IPS-20b (cell line): ENCODE results near the gene TMEM273.

Source experiments
- H3K27ac ChIP-seq: one replicate; pipeline ENCODE4 v1.5.1; 2013; ENCODE audit warnings: low read length
- H3K27me3 ChIP-seq: 2 replicates; pipeline ENCODE4 v1.6.1; 2013; ENCODE audit warnings: mild to moderate bottlenecking, low read length, inconsistent platforms; ENCODE audit not compliant: insufficient read depth
- H3K36me3 ChIP-seq: 2 replicates; pipeline ENCODE4 v1.6.1; 2013; ENCODE audit warnings: low read depth, mild to moderate bottlenecking, inconsistent platforms, low read length, moderate library complexity; ENCODE audit not compliant: insufficient read depth
- H3K4me1 ChIP-seq: 2 replicates; pipeline ENCODE4 v1.6.1; 2013; ENCODE audit warnings: mild to moderate bottlenecking, control low read depth, inconsistent platforms, low read length, moderate library complexity; ENCODE audit not compliant: insufficient read depth
- H3K4me3 ChIP-seq: 2 replicates; pipeline ENCODE4 v1.5.1; 2013; ENCODE audit warnings: mild to moderate bottlenecking, low read length, inconsistent platforms
- H3K9ac ChIP-seq: 2 replicates; pipeline ENCODE4 v1.6.1; 2013; ENCODE audit warnings: low read depth, mild to moderate bottlenecking, inconsistent platforms, low read length, moderate library complexity
- H3K9me3 ChIP-seq: 2 replicates; pipeline ENCODE4 v1.6.1; 2013; ENCODE audit warnings: mild to moderate bottlenecking, low read depth, low read length, inconsistent platforms; ENCODE audit not compliant: insufficient read depth

TMEM273 gene

GRCh38 chr10:49187950-49188761 lies at the start of gene TMEM273:
Gene TMEM273 (minus strand): TSS chr10:49188391. CDS start chr10:49188336, 55 bp downstream.
- Histone ChIP-seq H3K4me3 (no peak within 1 kb of the TSS), H3K36me3 (no peaks in the 10 kb centered on the region), H3K27me3 (no peaks in the 10 kb centered on the region), H3K4me1 (no peaks in the 10 kb centered on the region), H3K9me3 (no peaks in the 10 kb centered on the region), H3K27ac (no peak within 1 kb of the TSS), H3K9ac (no peak within 1 kb of the TSS)

GRCh38 chr10:49237985-49238384 lies 49.8 kb upstream of the TMEM273 start:
- peaks cover 38% of the 10 kb centered on the region for H3K27me3 ChIP-seq
- H3K9me3 ChIP-seq = no peaks in the 10 kb centered on the region
- no peak overlapping the region for H3K9ac ChIP-seq
- no peak overlapping the region for H3K4me3 ChIP-seq
- H3K36me3 ChIP-seq = no peaks in the 10 kb centered on the region
- no peak overlapping the region for H3K27ac ChIP-seq
- no peaks in the 10 kb centered on the region for H3K4me1 ChIP-seq

- Histone ChIP-seq H3K27ac (no peak overlapping the region), H3K27me3 (peaks cover 12% of the 10 kb centered on the region; the same call in 1 of the 2 replicates), H3K9me3 (no peaks in the 10 kb centered on the region), H3K9ac (no peak overlapping the region), H3K36me3 (no peaks in the 10 kb centered on the region), H3K4me3 (no peak overlapping the region), H3K4me1 (no peaks in the 10 kb centered on the region)
Measured at GRCh38 chr10:49235392-49235791, 47.2 kb upstream of the TMEM273 start.

GRCh38 chr10:49231086-49231820 lies 43.1 kb upstream of the TMEM273 start:
- Histone ChIP-seq H3K27me3 (no peaks in the 10 kb centered on the region; the same call in 1 of the 2 replicates), H3K9me3 (no peaks in the 10 kb centered on the region), H3K4me3 (no peak overlapping the region)

GRCh38 chr10:49230004-49230403 lies 41.8 kb upstream of the TMEM273 start:
- H3K27me3 ChIP-seq = no peaks in the 10 kb centered on the region; the same call in 1 of the 2 replicates
- no peaks in the 10 kb centered on the region for H3K9me3 ChIP-seq
- no peak overlapping the region for H3K9ac ChIP-seq
- no peaks in the 10 kb centered on the region for H3K36me3 ChIP-seq
- no peak overlapping the region for H3K4me3 ChIP-seq
- H3K27ac ChIP-seq = no peak overlapping the region
- no peaks in the 10 kb centered on the region for H3K4me1 ChIP-seq

More at GRCh38 chr10:49231086-49231820, 43.1 kb upstream of the TMEM273 start:
- Histone ChIP-seq H3K27ac (no peak overlapping the region), H3K9ac (no peak overlapping the region), H3K36me3 (no peaks in the 10 kb centered on the region), H3K4me1 (no peaks in the 10 kb centered on the region)

- Histone ChIP-seq H3K4me3 (no peak overlapping the region), H3K27ac (no peak overlapping the region), H3K27me3 (no peaks in the 10 kb centered on the region; the same call in 1 of the 2 replicates), H3K36me3 (no peaks in the 10 kb centered on the region), H3K4me1 (no peaks in the 10 kb centered on the region), H3K9me3 (no peaks in the 10 kb centered on the region), H3K9ac (no peak overlapping the region)
Measured at GRCh38 chr10:49228677-49229076, 40.5 kb upstream of the TMEM273 start.

- no peaks in the 10 kb centered on the region; the same call in 1 of the 2 replicates for H3K27me3 ChIP-seq
- no peak overlapping the region for H3K4me3 ChIP-seq
- H3K4me1 ChIP-seq = no peaks in the 10 kb centered on the region
- H3K27ac ChIP-seq = no peak overlapping the region
- no peaks in the 10 kb centered on the region for H3K9me3 ChIP-seq
- H3K36me3 ChIP-seq = no peaks in the 10 kb centered on the region
- no peak overlapping the region for H3K9ac ChIP-seq
Measured at GRCh38 chr10:49227406-49227805, 39.2 kb upstream of the TMEM273 start.

- no peaks in the 10 kb centered on the region for H3K4me1 ChIP-seq
- H3K9ac ChIP-seq = no peak overlapping the region
- H3K36me3 ChIP-seq = no peaks in the 10 kb centered on the region
- H3K27ac ChIP-seq = no peak overlapping the region
- no peaks in the 10 kb centered on the region; the same call in 1 of the 2 replicates for H3K27me3 ChIP-seq
- H3K4me3 ChIP-seq = no peak overlapping the region
- H3K9me3 ChIP-seq = no peaks in the 10 kb centered on the region
Measured at GRCh38 chr10:49226594-49226993, 38.4 kb upstream of the TMEM273 start.

GRCh38 chr10:49225218-49225876 lies 37.2 kb upstream of the TMEM273 start:
- Histone ChIP-seq H3K9me3 (no peaks in the 10 kb centered on the region), H3K27me3 (no peaks in the 10 kb centered on the region; the same call in 1 of the 2 replicates), H3K4me1 (no peaks in the 10 kb centered on the region), H3K36me3 (no peaks in the 10 kb centered on the region), H3K27ac (no peak overlapping the region), H3K4me3 (no peak overlapping the region), H3K9ac (no peak overlapping the region)

- no peaks in the 10 kb centered on the region for H3K4me1 ChIP-seq
- H3K4me3 ChIP-seq = no peak overlapping the region
- H3K27ac ChIP-seq = no peak overlapping the region
- H3K27me3 ChIP-seq = no peaks in the 10 kb centered on the region; the same call in 1 of the 2 replicates
- H3K9me3 ChIP-seq = no peaks in the 10 kb centered on the region
- no peaks in the 10 kb centered on the region for H3K36me3 ChIP-seq
- H3K9ac ChIP-seq = no peak overlapping the region
Measured at GRCh38 chr10:49223205-49223604, 35.0 kb upstream of the TMEM273 start.

GRCh38 chr10:49222170-49222569 lies 34.0 kb upstream of the TMEM273 start:
- Histone ChIP-seq H3K27me3 (no peaks in the 10 kb centered on the region), H3K27ac (no peak overlapping the region), H3K9me3 (no peaks in the 10 kb centered on the region), H3K9ac (no peak overlapping the region), H3K4me3 (no peak overlapping the region), H3K36me3 (no peaks in the 10 kb centered on the region), H3K4me1 (no peaks in the 10 kb centered on the region)
